Endothelial cell of umbilical vein (primary cell): ENCODE data around the gene RXYLT1. TPM values are rescaled to one million over a fixed set of nuclear protein-coding genes. Genes with fewer than 3 reads are reported as not detected.

Experiments
- BruUV-seq: library from RNA; stranded (reverse); fragments of 400-500 nt; replicated peaks from 2 replicates; lab custom pipeline; 2021; lab: Mats Ljungman, UMichigan
- CTCF ChIA-PET: fragments of 300-600, 350-600 bp; sonication (Branson Sonifier 250); formaldehyde crosslinking; loops from one replicate; lab custom pipeline; 2021; ENCODE audit warnings: antibody characterized with exemption, inconsistent platforms; lab: Charles Lee
- POLR2A ChIA-PET: fragments of 300-600, 350-600 bp; sonication (Branson Sonifier 250); formaldehyde crosslinking; loops from one replicate; lab custom pipeline; 2021; ENCODE audit warnings: antibody characterized with exemption, inconsistent platforms; lab: Charles Lee
- DNase-seq: peaks from one replicate; pipeline ENCODE4 v3.0.0-alpha.2; 2011; ENCODE audit warnings: low read depth, low spot score
- FAIRE-seq: peaks from 2 replicates; lab custom pipeline; 2011; peaks lifted over from hg19 to GRCh38; lab: Jason Lieb, UNC
- H2AFZ ChIP-seq: 2 replicates; pipeline ENCODE4 v1.6.0; 2012; ENCODE audit warnings: low read depth, low read length, control low read depth, inconsistent platforms
- H3K27ac ChIP-seq: 2 replicates; pipeline ENCODE4 v1.5.1; 2011; ENCODE audit warnings: low read depth, mild to moderate bottlenecking, control low read depth, low read length, moderate library complexity; ENCODE audit not compliant: insufficient read depth
- H3K27me3 ChIP-seq, 2 experiments: 2 replicates each; pipeline versions ENCODE4 v1.6.0 to v1.6.1; 2011; ENCODE audit warnings: low read length in 2 of 2, mixed read lengths in 1 of 2; ENCODE audit not compliant: control insufficient read depth in 2 of 2, insufficient read depth in 2 of 2
- H3K36me3 ChIP-seq, 2 experiments: 2 replicates in 1 of 2; 3 replicates in 1 of 2; pipeline ENCODE4 v1.5.1; 2011; ENCODE audit warnings: low read length in 2 of 2, mild to moderate bottlenecking in 1 of 2, moderate library complexity in 1 of 2; ENCODE audit not compliant: control insufficient read depth in 2 of 2, insufficient read depth in 2 of 2; ENCODE audit errors: extremely low read depth in 1 of 2
- H3K4me1 ChIP-seq: 3 replicates; pipeline ENCODE4 v1.5.1; 2011; ENCODE audit warnings: mild to moderate bottlenecking, low read length; ENCODE audit not compliant: control insufficient read depth, insufficient read depth; ENCODE audit errors: extremely low read depth
- H3K4me2 ChIP-seq: 2 replicates; pipeline ENCODE4 v1.6.1; 2011; ENCODE audit warnings: low read length, control low read depth, mixed read lengths; ENCODE audit not compliant: insufficient read depth
- H3K4me3 ChIP-seq, 3 experiments: fragments of 200-600 bp in 1 of 3; sonication (generic), shearing (Covaris generic) in 1 of 3; replicated peaks in 1 of 3; 2 replicates each; pipeline ENCODE4 v1.5.1; 2011 to 2016; ENCODE audit warnings: control low read depth in 3 of 3, low read length in 3 of 3, mild to moderate bottlenecking in 2 of 3, inconsistent platforms in 1 of 3, low read depth in 1 of 3, moderate library complexity in 1 of 3; ENCODE audit not compliant: insufficient read depth in 1 of 3
- H3K79me2 ChIP-seq: 2 replicates; pipeline ENCODE4 v1.6.0; 2012; ENCODE audit warnings: low read length, inconsistent platforms; ENCODE audit not compliant: control insufficient read depth, insufficient read depth
- H3K9ac ChIP-seq: replicated peaks from 2 replicates; pipeline ENCODE3; 2011; ENCODE audit warnings: low read length, control low read depth; ENCODE audit not compliant: insufficient read depth; ENCODE audit errors: extremely low read depth
- H3K9me1 ChIP-seq: replicated peaks from 3 replicates; pipeline ENCODE4 v1.6.0; 2011; ENCODE audit warnings: mild to moderate bottlenecking, low read length; ENCODE audit not compliant: control insufficient read depth, insufficient read depth; ENCODE audit errors: extremely low read depth
- H3K9me3 ChIP-seq: replicated peaks from 2 replicates; pipeline ENCODE4 v1.5.1; 2012; ENCODE audit warnings: low read length, inconsistent platforms; ENCODE audit not compliant: control insufficient read depth, insufficient read depth
- H4K20me1 ChIP-seq: replicated peaks from 2 replicates; pipeline ENCODE3; 2011; ENCODE audit warnings: mild to moderate bottlenecking, low read length; ENCODE audit not compliant: control insufficient read depth, insufficient read depth; ENCODE audit errors: extremely low read depth
- CTCF ChIP-seq, 2 donors: IDR thresholded peaks; 1 replicate in 1 of 2; 2 replicates in 1 of 2; pipeline ENCODE4 v1.5.1; 2011; ENCODE audit warnings: low read length in 2 of 2, mild to moderate bottlenecking in 2 of 2, moderate library complexity in 2 of 2, control low read depth in 1 of 2, inconsistent platforms in 1 of 2, low read depth in 1 of 2; ENCODE audit not compliant: insufficient read depth in 1 of 2; ENCODE audit errors: extremely low read depth in 1 of 2
- EZH2 ChIP-seq: IDR thresholded peaks from 2 replicates; pipeline ENCODE4 v1.6.1; 2012; ENCODE audit warnings: borderline replicate concordance, low read depth, mild to moderate bottlenecking, moderate library complexity, low read length, inconsistent platforms; ENCODE audit not compliant: severe bottlenecking
- FOS ChIP-seq: IDR thresholded peaks from 2 replicates; pipeline ENCODE4 v1.6.1; 2011; ENCODE audit warnings: mild to moderate bottlenecking, low read length, moderate library complexity, borderline replicate concordance; ENCODE audit not compliant: insufficient read depth
- GATA2 ChIP-seq: IDR thresholded peaks from 2 replicates; pipeline ENCODE4 v1.7.0; 2011; ENCODE audit warnings: low read depth, mild to moderate bottlenecking, moderate library complexity, mixed read lengths, low read length; ENCODE audit not compliant: insufficient read length, insufficient read depth
- JUN ChIP-seq: IDR thresholded peaks from 2 replicates; pipeline ENCODE4 v1.6.1; 2011; ENCODE audit warnings: borderline replicate concordance, low read depth; ENCODE audit not compliant: insufficient read length, insufficient read depth
- MAX ChIP-seq: IDR thresholded peaks from 2 replicates; pipeline ENCODE4 v1.6.1; 2011; ENCODE audit not compliant: insufficient read depth, insufficient read length
- MYC ChIP-seq: IDR thresholded peaks from one replicate; pipeline ENCODE4 v1.6.1; 2011; ENCODE audit warnings: mild to moderate bottlenecking, low read depth, low read length
- POLR2A ChIP-seq: IDR thresholded peaks from 2 replicates; pipeline ENCODE4 v1.6.1; 2012; ENCODE audit warnings: low read depth, mild to moderate bottlenecking, control low read depth, low read length
- POLR2AphosphoS5 ChIP-seq: IDR thresholded peaks from 2 replicates; pipeline ENCODE4 v1.6.1; 2012; ENCODE audit warnings: low read depth, mild to moderate bottlenecking, control low read depth, low read length, moderate library complexity; ENCODE audit not compliant: insufficient read depth
- dilution Hi-C: fragments of 300-500 bp; cut with MboI; formaldehyde crosslinking; loops from one replicate; pipeline ENCODE4 v1.15.0; 2019; ENCODE audit warnings: low sequenced_read_pairs; ENCODE audit not compliant: extremely low pct_ligation_motif_present
- intact Hi-C: fragments of 100-400 bp; cut with micrococcal nuclease; formaldehyde crosslinking; loops from one replicate; pipeline ENCODE4 v1.10.0; 2022
- polyA plus RNA-seq, 4 experiments: library from polyadenylated mRNA; depleted of rRNA in 3 of 4; stranded (reverse) in 3 of 4; unstranded in 1 of 4; fragments of >200 nt; gene quantifications; 2 replicates each; pipeline versions ENCODE4 v1.2.1 to v1.2.3, GENCODE V29; 2011 to 2012; ENCODE audit warnings: missing spikeins in 1 of 4
- total RNA-seq: library from RNA; stranded (reverse); gene quantifications from 2 replicates; pipeline ENCODE4 v1.2.3, GENCODE V29; 2021

RXYLT1 gene
- total and polyA plus RNA-seq, 2 donors (not counting 3 experiments of a cell fraction or from before 2014, with no cell fraction given), result 8.1 to 13.1 TPM

GRCh38 chr12:63770375-63770774 lies 9.3 kb upstream of the RXYLT1 start:
- intact Hi-C loops (no loop called here), dilution Hi-C loops (no loop called here)
- H4K20me1 ChIP-seq, result no peaks in the 10 kb centered on the region
- peaks cover 0 to 8% of the 10 kb centered on the region in 2 experiments for H3K27me3 ChIP-seq
- FAIRE-seq (no peak), DNase-seq (no peak)
- H3K36me3 ChIP-seq, result no peaks in the 10 kb centered on the region
- H3K4me2 ChIP-seq, result no peak overlapping the region
- H3K9me1 ChIP-seq, result no peaks in the 10 kb centered on the region
- no peak overlapping the region for H3K27ac ChIP-seq
- no peak overlapping the region for H2AFZ ChIP-seq
- H3K4me1 ChIP-seq, result no peaks in the 10 kb centered on the region
- H3K9me3 ChIP-seq, result no peaks in the 10 kb centered on the region
- H3K4me3 ChIP-seq, result no peak overlapping the region
- CTCF ChIA-PET, result interaction anchor here (1.8 kb wide), 1 partner anchor 15 kb away, joined by 7 read pairs; no protein-coding TSS in a partner anchor
- H3K79me2 ChIP-seq, result no peaks in the 10 kb centered on the region
- no TSS peak for BruUV-seq
- H3K9ac ChIP-seq, result no peak overlapping the region
- POLR2A ChIA-PET, result no interaction called here
- TF ChIP-seq EZH2 (no peak), POLR2A (no peak), MYC (no peak), POLR2AphosphoS5 (no peak), MAX (no peak), GATA2 (no peak), FOS (no peak), CTCF (IDR thresholded peaks at IDR 0.05; ENCODE audit: extremely low read depth in 1 of 2, insufficient read depth in 1 of 2, low read depth in 1 of 2, low read length in 2 of 2) (no peak), JUN (no peak)
